ENCODE data around the gene INPP4B. TPM values are rescaled to one million over a fixed set of nuclear protein-coding genes. Genes with fewer than 3 reads are reported as not detected.

Gene INPP4B
- total and polyA plus RNA-seq, 2 of the 4 experiments (the other 2 are of a cell fraction): 1.8 to 14.0 TPM

DNA sequence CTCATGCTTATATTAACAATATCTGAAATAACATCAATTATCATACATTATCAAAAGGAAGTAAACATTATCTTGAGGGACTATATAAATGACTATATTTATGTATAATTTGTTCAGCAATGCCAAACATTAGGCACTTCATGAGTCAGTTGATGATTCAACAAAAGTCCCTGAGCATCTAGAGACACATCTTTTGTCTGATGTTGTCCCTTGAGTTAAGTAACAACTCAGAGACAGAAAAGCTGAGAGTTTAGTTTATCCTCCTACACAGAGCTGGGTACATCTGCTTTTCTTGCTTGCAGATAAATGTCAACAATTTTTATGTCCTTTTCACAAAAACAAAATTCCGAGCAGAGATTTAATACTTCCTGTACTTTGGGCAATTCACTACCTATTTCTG lies 311.1 kb downstream of the INPP4B start:
- H2BK120ac ChIP-seq (ENCODE audit: low read depth, low read length): no peak overlapping the region
- H3K4ac ChIP-seq (ENCODE audit: low read depth, low read length): no peak overlapping the region
- no peak overlapping the region for H3K27ac ChIP-seq (ENCODE audit: insufficient read depth, low read length)
- no CpG with 5 or more reads among the region's 1 CpG for WGBS, 2 experiments (ENCODE audit: extremely low coverage in 2 of 2, insufficient read length in 1 of 2)
- no peak overlapping the region for H3K4me3 ChIP-seq (ENCODE audit: insufficient read depth, low read depth, low read length)
- peak; percentile 45 for DNase-seq
- in situ Hi-C loops (cut with MboI; ENCODE audit: low sequenced_read_pairs): no loop called here
- H4K8ac ChIP-seq (ENCODE audit: low read depth in 2 of 2, low read length in 2 of 2): no peak overlapping the region
- ChIA-PET CTCF (no interaction called here), POLR2A (ENCODE audit: unreplicated experiment) (no interaction called here)
- H3K36me3 ChIP-seq (ENCODE audit: control insufficient read depth, insufficient read depth, low read length): no peaks in the 10 kb centered on the region
- intact Hi-C loops (cut with micrococcal nuclease): no loop called here
- H3K4me1 ChIP-seq (ENCODE audit: control insufficient read depth, insufficient read depth, low read length): no peaks in the 10 kb centered on the region
- H2AK9ac ChIP-seq (replicated peaks; ENCODE audit: low read depth, low read length, poor library complexity): no peak overlapping the region
- H2AFZ ChIP-seq (replicated peaks; ENCODE audit: low read length, poor library complexity): no peak overlapping the region
- H3K56ac ChIP-seq (ENCODE audit: extremely low read depth, insufficient read depth, low read length): no peak overlapping the region
- no peak overlapping the region for H2BK20ac ChIP-seq (ENCODE audit: low read depth, low read length)
- no peak overlapping the region for H3K4me2 ChIP-seq (ENCODE audit: low read depth, low read length)
- no peak overlapping the region for H2BK5ac ChIP-seq (ENCODE audit: low read depth, low read length, poor library complexity, severe bottlenecking)
- H3K27me3 ChIP-seq (ENCODE audit: control insufficient read depth, insufficient read depth, low read length): no peaks in the 10 kb centered on the region
- no peak overlapping the region for H2BK15ac ChIP-seq (ENCODE audit: low read depth, low read length)
- H4K91ac ChIP-seq (ENCODE audit: insufficient read depth, low read depth, low read length): no peak overlapping the region
- TF ChIP-seq RAD21 (IDR thresholded peaks at IDR 0.05; ENCODE audit: low read length) (no peak), CHD1 (IDR thresholded peaks at IDR 0.05; ENCODE audit: low read depth, low read length) (no peak), POLR2A (IDR thresholded peaks at IDR 0.05; ENCODE audit: low read depth, low read length) (no peak)
- H3K18ac ChIP-seq (ENCODE audit: low read depth, low read length): no peak overlapping the region
- H3K79me1 ChIP-seq (ENCODE audit: low read depth in 1 of 2, low read length in 2 of 2): no peaks in the 10 kb centered on the region
- H4K20me1 ChIP-seq (ENCODE audit: insufficient read depth, low read length): no peaks in the 10 kb centered on the region
- H3K9me1 ChIP-seq (ENCODE audit: insufficient read depth, low read length): no peaks in the 10 kb centered on the region
- no peak overlapping the region for H4K5ac ChIP-seq (ENCODE audit: low read depth, low read length)
- no peak overlapping the region for H2AK5ac ChIP-seq (ENCODE audit: low read depth, low read length)
- H3K9me3 ChIP-seq (ENCODE audit: control insufficient read depth, insufficient read depth, low read length): no peaks in the 10 kb centered on the region
- H3K14ac ChIP-seq (replicated peaks; ENCODE audit: low read depth, low read length): no peak overlapping the region
- no TSS peak for BruUV-seq (replicated peaks)
- ATAC-seq (ENCODE audit: low read depth): peak; percentile 42; the same call in 1 of the 2 replicates
- no peak overlapping the region for H3K23ac ChIP-seq (ENCODE audit: low read depth, low read length)
- no peak overlapping the region for H3K9ac ChIP-seq (ENCODE audit: low read depth, low read length)
- dilution Hi-C loops (cut with HindIII; ENCODE audit: low sequenced_read_pairs, unreplicated experiment): no loop called here
